Loucy (cell line): Measurements from ENCODE around the gene ERBB3.

Experiments
- CTCF ChIP-seq: fragments of 200-600 bp; sonication (generic); conservative IDR thresholded peaks from 2 replicates; pipeline ENCODE4 v1.5.1; 2014; ENCODE audit warnings: mild to moderate bottlenecking, antibody characterized with exemption, low read length
- EZH2phosphoT487 ChIP-seq: fragments of 200-600 bp; IDR thresholded peaks from 2 replicates; pipeline ENCODE4 v1.6.1; 2018; ENCODE audit warnings: antibody characterized with exemption, mild to moderate bottlenecking, moderate library complexity, borderline replicate concordance

- no peak for TF ChIP-seq CTCF
- TF ChIP-seq EZH2phosphoT487, result no peak
These were observed 54.9 kb downstream of the ERBB3 start for GRCh38 chr12:56134897-56135296.
